HuH-7.5 (cell line): ENCODE data around the gene KLF13.

Experiments
- DNase-seq: peaks from one replicate; pipeline ENCODE4 v3.0.0; 2011; ENCODE audit warnings: low spot score

The KLF13 gene

DNA sequence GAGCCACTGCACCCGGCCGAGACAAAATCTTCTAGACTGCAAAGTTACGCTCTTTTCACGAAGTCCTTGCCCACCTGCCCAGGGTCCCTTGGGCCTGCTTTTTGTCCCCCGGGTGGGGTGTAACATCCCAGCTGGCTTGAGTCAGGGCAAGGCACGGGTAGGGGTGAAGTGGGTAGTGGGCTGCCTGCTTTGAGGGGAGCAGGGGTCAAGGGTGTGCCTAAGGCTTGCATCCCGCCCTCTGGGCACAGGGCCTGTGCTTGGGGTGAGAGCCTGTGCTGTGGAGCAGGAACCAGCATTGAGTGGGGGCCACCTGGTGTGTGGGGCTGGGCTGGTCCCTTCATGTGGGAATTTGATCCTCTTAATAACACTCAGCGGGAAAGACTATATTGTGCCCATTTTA is 74.6 kb downstream of the KLF13 start:
- no peak for DNase-seq

DNA sequence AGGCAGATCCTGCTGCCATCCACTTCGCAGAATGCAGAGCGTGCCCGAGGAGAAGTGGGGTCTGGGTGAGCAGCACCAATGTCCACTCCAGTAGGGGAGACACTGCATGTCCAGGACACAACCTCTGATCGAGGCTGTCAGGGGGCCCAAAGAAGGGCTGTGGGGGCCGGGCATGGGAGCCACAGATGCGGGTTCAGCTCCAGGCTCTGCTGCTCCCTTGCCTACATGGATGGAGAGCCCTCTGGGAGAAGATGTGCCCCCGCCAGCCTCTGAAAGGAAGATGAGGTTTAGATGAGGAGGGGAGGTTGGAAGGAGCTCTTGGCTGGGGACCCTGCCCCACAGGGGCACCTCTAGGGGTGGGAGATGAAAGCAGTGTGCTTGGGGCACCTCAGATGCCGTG is 75.4 kb downstream of the KLF13 start:
- no peak for DNase-seq

DNA sequence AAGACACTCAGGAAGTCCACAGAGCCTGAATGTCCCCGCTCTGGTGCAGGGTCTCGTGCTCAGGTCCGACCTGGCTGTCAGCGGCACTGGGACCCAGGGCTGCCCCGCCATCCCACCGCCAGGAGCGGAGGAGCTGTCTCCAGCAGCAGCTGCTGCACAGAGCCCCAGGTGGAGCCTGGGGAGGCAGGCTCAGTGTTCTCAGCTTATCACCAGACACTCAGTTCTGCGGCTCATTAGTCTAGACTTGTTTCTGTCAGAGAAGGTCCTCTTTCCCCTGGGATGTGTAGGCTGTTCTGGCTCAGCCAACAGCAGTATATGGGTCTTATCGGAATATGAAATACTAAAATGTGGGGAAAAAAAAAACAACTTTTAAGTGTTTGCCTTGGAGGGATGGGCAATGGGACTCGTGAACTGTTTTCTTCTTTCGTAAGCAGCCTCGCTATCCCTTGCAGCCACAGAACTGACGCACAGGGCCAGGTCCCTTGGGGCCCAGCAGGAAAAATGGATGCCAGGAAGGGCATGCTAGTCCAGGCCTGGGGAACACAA is 75.9 kb downstream of the KLF13 start:
- DNase-seq: no peak

DNA sequence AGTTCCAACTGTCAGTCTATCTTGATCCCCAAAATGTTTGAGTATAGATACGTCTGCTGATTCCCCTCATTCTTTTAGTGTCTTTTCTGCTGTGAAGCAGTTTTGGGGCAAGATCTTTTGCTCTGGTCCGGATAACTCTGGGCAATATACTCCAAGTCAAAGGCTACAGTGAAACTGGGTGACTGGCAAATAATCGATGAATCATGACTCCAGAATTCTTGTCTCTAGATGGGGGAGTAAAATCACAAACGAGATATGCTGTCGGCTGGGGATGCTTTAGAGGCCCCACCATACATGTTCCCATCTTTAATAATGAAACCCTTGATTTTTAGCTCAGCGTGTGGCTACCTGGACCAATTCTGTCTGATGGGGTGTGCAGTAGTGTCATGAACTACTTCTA is 76.5 kb downstream of the KLF13 start:
- no peak for DNase-seq

DNA sequence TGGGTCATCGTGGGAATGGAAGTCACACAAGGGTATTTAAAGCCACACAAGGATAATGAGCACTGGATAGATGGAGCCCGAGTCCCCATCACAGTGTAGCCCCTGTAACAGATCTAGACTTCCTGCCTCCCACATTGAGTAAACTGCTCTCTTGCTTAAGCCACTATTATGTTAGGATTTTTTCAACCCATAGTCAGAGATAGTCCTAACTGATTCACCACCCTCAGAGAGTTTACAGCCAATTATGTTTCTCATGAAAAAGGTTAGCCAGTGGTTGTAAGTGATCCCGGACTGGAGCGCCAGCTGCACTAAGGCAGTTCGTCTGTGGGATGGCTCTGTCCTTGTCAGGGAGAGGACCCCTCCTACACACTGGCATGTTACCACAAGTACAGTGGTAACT is 77.0 kb downstream of the KLF13 start:
- DNase-seq: no peak

DNA sequence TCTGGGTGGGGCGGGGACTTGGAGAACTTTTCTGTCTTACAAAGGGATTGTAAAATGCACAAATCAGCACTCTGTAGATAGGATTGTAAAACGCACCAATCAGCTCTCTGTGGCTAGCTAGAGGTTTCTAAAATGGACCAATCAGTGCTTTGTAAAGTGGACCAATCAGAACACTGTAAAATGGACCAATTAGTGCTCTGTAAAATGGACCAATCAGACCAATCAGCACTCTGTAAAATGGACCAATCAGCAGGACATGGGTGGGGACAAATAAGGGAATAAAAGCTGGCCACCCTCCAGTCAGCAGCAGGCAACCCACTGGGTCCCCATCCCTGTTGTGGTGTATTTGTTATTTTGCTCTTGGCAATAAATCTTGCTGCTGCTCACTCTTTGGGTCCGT is 77.7 kb downstream of the KLF13 start:
- DNase-seq: no peak

DNA sequence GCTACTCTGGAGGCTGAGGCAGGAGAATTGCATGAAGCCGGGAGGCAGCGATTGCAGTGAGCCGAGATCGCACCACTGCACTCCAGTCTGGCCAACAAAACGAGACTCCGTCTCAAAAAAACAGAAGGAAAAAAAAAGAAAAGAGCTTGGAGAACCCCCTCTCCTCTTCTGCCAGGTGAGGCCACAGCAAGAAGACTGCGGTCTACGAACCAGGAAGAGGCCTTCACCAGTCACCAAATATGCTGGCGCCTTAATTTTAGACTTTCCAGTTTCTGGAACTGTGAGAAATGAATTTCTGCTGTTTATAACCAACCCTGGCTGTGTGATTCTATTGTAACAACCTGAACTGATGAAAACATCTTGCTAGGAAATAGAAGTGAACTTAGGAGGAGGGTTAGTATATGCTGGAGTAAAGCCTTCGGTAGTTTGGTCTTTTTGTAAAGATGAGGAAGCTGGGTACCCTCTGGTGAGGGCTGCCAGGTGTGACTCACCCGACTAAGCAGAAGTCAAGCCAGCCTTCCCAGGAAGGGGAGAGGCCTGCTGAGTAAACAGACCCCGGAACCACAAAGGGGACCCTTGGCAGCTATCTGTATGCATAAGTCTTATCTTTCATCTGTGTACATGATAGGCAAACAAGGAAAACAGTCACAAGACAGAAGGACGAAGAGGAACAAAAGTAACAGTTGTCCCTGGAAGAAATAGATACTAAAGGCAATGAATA is 78.7 kb downstream of the KLF13 start:
- no peak for DNase-seq

DNA sequence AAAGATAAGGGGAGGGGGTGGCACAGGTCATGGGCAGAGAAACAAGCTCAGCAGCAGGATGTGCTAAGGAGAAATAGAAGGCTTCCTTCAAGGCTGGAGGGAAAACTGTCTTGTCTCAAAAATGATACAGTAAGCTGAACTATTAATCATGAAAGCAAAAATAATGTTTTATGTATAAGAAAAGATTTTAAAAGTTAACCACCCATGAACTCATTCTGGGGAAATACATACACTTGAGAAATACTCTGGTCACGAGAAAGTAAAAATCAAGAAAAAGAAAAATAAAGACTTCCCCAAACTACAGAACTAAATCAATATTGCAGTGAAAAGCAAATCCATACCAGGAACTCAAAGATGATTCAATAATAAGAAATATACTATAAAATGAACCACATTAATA is 80.7 kb downstream of the KLF13 start:
- no peak for DNase-seq

DNA sequence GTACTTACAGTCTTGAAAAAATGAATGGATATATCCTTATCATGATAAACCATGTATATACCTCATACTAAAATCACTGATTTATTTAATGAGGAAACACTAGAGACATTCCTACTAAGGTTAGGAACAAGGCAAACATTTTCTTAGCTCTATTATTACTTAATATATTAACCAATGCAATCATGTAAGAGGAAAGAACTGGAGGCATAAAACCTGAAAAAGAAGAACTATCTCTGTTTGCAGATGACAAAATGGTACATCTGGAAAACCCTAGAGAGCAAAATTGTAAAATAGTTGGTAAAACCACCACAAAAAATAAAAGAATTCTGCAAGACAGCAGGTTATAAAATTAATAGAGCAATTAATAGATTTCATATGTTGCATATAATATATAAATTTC is 81.2 kb downstream of the KLF13 start:
- DNase-seq: no peak

DNA sequence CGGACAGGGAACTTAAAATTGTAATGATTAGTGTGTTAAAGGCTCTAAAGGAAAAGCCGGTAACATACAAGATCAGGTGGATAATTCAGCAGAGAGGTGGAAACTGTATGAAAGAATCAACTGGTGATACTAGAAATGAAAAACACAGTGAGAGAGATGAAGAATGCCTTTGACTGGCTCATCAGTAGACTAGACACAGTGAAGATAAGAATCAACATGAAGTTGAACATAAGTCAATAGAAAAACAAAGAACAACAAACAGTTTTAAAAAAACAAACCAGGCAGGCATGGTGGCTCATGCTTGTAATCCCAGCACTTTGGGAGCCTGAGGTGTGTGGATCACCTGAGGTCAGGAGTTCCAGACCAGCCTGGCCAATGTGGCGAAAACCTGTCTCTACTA is 82.1 kb downstream of the KLF13 start:
- DNase-seq: no peak

DNA sequence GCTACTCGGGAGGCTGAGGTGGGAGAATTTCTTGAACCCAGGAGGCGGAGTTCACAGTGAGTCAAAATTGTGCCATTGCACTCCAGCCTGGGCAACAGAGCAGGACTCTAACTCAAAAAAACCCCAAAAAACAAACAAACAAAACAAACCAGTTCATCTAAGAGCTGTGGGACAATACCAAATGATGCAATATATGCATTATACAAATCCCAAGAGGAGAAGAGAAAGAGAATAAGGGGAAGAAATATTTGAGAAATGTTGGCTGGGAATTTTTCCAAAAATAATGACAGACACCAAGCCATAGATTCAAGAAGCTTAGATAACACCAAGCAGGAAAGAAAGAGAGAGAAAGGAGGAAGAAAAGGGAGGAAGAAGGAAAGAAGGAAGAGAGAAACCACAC is 82.5 kb downstream of the KLF13 start:
- DNase-seq: no peak

DNA sequence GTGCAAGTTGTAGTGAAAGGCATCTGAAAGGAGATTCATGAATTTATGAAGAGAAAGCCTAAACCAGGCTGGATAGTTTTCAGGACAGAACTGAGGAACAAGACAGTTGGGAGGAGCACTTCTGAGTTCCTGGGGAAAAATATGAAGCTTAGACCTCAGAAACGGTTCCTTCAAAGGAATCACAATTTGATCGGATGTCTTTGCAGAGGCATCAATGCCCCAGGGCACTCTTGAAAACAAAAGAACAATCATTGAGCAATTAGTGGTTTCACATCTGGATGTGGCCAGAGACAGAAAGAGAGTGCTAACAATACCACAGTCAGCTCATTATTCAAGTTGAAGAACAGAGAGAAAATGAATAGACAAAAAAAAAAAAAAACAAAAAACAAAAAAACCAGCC is 86.2 kb downstream of the KLF13 start:
- no peak for DNase-seq

DNA sequence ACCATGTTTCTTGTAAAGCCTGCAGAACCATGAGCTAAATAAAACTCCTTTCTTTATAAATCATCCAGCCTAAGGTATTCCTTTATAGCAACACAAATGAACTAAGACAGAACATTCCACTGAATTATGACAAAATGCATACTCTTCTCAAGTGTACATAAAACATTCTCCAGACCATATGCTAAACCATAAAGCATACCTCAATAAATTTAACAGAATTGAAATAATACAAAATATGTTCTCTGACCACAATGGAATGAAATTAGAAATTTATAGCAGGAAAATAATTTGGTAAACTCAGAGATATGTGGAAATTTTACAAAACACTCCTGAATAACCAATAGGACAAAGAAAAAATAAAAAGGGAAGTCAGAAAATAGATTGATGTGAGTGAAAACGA is 88.6 kb downstream of the KLF13 start:
- DNase-seq: no peak

DNA sequence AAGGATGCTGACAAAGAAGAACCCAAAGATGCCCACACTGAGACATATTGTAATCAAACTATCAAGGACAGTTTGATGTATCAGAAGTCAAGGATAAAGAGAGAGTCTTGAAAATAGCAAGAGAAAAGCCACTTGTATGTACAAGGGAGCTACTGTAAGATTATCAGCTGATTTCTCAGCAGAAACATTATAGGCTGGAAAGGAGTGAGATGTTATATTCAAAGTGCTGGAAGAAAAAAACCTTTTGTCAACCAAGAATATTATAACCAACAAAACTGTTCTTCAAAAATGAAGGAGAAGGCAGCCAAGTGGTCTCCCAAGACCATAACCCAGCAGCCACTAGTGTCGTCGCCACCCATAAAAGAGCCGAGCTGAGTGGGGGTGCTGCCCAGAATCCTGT is 93.2 kb downstream of the KLF13 start:
- DNase-seq: no peak

DNA sequence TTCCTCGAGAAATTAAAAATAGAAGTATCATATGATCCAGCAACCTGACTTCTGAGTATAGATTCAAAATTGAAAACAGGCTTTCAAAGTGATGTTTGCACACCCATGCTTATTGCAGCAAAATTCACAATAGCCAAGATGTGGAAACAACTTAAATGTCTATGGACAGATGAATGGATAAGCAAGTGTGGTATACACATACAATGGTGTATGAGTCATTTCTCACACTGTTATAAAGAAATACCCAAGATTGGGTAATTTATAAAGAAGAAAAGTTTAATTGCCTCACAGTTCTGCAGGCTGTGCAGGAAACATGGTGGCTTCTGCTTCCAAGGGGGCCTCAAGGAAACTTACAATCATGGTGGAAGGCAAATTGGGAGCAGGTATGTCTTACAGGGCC is 100.8 kb downstream of the KLF13 start:
- DNase-seq: no peak
